Stimulated activated CD8-positive, alpha-beta memory T cell treated with anti-CD3 and anti-CD28 coated beads, Interleukin-12 subunit alpha, Interleukin-12 subunit beta, amount 100 ng/mL, for 4 hours (primary cell): ENCODE results near the gene ZBTB21.

Experiments
- DNase-seq: peaks from one replicate; pipeline ENCODE4 v3.0.0-alpha.2; 2020; ENCODE audit warnings: low read depth

The ZBTB21 gene

GRCh38 chr21:41992576-41992975, 17.6 kb downstream of the ZBTB21 start:
- DNase-seq = no peak

GRCh38 chr21:41991659-41992058, 18.5 kb downstream of the ZBTB21 start:
- no peak for DNase-seq

DNA sequence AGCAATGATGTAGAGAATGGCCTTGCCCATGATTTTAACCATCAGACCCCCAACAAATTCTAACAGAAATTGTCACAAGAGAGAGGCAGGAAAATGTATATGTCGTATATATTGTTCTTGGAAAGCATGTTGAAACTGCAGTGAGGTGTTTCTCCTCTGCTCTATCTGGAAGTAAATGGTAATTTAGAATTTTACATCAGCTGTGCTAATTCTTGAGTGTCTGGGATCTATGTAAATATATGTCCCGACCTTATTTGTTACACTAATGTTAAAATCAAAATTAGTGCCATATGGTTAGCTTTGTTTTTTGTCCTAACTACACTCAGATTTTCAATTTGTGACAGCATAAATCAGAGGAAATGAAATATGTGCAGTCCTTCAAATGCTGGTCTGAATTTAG, 20.5 kb downstream of the ZBTB21 start:
- DNase-seq = no peak

- no peak for DNase-seq
Observed at GRCh38 chr21:41987310-41987709, 22.9 kb downstream of the ZBTB21 start.

DNA sequence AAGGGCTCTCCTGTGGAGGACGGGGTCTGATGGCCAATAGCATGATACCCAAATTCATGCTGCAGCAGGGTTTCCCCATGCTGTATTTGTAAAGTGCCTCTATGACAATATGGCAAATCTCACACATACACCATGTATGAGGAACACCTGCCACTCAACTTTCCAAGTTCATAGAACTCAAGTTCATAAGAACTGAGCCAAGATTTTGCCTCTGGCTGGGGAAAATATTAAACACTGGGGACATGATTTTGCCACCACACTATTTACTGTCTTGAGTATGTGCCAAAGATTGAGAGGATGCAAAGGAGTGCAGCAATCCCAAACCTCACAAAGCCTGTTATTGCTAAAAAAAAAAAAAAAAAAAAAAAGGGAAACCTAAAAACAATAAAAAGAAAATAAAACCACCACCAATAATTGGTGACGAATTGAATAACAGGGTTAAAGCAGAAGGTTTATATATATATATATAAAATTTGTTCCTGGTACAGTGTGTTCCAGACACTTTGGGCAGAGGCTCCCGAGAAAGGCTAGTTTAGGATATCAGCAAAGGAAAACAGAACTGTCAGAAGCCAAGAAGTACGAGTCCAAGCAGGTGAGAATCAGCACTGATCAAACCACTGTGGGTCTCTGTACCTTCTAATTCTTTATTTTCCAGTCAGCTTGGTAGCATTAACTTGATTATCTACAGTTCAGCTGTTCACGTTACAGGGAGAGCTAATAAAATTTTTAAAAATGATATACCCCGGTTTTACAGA, 24.3 kb downstream of the ZBTB21 start:
- DNase-seq = no peak

DNA sequence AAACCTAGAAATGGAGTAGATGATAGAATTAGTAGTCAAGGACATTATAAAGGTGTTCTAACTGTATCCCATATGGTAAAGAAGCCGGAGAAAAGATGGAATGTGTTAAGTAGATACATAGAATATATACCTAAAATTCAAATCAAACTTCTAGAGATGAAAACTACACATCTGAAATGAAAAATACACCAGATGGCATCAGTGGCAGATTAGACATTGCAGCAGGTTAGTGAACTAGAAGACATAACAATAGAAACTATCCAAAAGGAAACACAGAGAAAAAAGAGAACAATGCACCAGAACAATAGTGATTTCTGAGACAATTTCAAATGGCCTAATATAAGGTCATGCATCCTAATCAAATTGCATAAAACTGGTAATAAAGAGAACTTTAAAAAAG, 26.9 kb downstream of the ZBTB21 start:
- no peak for DNase-seq

DNA sequence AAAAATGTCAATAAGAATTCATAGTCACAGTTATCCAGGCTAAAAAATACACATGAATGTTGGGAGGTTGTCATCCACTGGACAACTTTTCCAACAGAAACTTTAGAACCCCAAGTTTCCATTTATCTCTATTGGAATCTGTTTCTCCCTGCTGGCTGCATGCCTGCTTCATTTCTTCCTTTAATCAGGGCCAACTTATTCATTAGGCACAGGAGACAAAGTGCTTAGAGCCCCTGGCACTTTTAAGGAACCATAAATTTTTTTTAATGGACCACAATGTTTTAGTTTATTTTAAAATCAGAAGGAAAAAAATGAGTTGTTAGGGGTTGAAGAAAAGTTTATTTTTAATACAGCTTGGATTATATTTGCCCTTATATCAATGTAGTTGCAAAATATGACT, 29.6 kb downstream of the ZBTB21 start:
- DNase-seq = no peak

DNA sequence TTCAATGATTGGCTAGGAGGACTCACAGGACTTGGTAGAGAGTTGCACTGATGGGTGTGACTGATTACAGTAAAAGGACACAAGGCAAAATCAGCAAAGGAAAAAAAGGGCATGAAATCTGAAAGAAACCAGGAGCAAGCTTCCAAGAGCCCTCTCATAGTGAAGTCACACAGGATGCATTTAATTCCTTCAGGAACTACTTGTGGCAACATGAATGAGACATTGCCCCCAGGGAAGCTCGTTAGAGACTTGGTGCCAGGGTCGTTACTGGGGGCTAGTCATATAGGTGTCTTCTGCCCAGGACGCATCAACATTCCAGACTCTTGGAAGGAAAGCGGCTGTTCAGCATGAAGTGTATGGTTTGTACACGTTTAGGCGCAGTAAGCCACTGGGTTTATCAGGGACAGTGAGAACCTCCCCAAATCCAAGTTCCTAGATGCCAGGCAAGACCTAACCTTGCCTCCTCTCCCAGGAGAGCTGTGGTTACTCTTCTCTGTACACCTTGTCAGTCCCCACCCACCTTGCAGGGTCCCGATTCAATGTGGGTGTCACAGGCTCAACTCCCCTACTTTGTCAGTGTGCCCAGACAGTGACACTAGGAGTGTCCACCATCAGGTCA, 30.3 kb downstream of the ZBTB21 start:
- no peak for DNase-seq

DNA sequence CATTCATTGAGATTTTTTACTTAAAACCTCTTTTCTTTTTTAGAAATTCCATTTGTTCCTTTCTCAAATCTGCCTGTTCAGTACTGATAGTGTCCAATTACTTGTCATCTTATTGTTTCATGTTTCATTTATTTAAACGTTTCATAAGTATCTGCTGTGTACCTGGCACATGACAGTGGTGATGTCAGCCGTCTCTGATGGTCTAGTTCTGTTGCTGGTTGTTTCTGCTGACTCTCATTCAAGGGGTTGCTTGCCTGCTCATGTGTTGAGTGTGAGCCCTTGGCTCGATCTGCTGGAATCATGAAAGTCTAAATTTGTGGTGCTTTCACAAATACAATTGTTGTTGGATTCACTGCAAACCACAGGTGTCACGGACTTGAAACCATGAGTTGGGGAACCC, 30.8 kb downstream of the ZBTB21 start:
- DNase-seq = no peak

- DNase-seq = no peak
Observed at GRCh38 chr21:41977034-41977950, 32.9 kb downstream of the ZBTB21 start.

DNA sequence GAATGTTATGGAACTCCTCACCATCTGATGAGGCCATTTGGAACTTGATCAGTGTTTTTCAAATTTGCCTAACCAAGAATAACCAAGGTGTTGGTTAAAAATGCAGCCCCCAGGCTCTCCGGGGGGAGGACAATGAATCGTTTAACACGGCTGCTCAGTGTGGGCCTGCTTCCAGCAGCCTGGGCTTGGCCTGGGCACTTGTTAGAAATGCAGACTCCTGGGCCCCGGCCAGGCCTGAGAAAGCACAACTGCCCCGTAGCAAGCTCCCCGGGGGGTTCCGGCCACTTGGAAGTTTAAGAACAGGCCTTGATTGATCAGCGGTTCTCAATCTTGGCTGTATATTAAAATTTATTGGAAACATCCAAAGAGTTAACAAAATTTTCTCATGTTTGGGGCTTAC, 33.5 kb downstream of the ZBTB21 start:
- DNase-seq = no peak

DNA sequence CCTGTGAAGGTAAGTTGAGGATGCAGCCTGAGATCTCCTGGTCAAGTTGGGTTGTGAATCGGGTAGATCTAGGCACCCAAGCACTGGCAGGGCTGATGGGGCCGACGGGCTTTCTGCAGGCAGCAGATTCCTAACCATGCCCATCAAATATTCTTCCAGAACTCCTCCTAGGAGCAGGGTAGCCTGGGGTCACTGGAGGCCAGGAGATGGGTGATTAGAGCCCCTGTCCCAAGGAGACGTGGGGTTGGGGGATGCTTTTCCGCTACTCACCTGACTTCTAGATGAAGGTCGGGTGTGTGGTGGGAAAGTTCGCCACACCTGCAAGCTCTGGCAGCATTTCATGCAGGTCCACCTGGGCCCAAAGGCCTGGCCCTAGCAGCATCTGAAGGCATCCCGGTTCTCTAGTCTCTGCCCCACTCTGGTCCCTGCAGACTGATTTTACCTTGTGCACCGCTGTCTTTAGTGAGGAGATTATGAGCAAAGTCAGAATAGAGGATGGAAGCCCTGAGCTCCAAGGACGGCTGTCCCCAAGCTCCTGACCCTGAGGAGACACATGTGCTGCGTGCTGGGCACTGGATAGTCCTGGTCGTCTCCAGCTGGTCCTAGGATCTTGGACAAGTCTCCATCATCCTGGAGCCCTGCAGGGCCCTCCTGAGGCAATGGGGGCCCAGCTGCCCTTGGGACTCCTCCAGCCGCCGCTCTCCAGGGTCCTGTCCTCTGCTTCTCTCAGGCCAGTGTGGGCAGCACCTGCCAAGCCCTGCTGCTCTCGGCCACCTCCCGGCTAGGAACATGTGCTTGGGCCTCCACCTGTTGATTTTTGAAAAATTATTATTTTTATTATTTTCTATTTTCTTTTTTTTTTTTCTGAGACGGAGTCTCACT, 34.5 kb downstream of the ZBTB21 start:
- DNase-seq = no peak

DNA sequence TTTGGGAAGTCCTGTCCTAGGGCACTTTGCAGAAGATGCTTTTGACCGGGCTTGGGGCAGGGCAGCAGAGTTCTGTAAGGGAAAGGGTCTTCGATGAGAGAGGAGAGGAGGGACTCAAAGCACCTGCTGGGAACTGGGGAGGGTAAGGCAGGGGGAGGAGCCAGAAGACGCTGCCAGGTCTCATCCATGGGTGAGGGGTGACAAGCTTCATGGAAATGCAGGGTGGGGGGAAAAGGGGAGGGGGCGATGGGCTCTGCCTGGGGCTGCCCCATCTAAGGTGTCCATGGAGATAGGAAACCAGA, 35.5 kb downstream of the ZBTB21 start:
- no peak for DNase-seq

GRCh38 chr21:41973861-41974751, 36.1 kb downstream of the ZBTB21 start:
- no peak for DNase-seq

DNA sequence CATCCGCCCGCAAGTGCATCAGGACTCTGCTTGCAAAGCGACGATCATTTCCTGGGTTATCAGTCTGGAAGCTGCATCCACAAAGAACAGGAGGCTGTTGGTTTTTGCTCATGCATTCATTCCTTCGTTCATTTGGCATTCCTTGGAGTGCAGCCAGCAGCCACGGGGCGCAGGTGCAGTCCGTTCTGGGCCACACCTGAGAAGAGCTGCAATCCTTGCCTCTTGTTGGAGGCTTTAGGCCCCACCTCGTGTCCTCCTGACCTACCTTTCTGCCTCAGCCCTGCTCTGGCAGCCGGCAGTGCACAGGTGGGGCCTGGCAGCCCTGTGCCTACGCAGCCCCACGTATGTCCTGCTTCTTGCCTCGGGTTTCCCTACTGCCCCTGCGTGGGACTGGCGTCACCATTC, 36.7 kb downstream of the ZBTB21 start:
- DNase-seq = no peak

DNA sequence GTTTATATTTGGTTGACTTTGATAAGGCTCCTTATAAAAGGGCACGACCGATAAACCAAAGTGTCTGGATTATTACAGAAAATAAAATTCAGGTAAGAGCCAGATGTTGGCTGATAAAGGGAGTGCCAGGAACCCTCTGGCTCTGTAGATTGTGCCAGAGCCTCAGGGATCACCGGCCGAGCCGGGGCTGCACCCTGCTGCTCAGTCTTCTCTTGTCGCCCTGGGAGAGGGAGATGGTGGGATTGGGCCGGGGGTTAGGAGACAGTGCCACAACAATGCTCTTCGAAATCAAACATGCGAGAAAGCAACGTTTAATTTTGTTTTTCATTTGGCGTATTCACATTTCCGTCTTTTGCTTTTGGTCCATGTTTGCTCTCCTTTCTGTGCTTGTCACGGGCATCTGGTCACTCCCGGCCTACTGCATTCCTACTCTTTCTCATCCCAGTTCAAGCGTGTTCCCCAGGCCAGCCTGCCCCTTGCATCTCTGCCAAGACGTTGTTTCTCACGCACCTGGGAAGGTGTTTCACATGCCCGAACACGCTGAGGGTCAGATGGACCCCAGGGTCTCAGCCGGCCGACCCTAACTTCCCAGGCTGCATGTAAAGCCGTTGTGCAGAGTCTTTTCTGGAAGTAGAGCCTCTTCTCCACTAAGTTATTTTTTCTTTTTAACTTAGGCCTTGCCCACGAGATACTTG, 37.5 kb downstream of the ZBTB21 start:
- no peak for DNase-seq

- no peak for DNase-seq
Observed at GRCh38 chr21:41971891-41972290, 38.3 kb downstream of the ZBTB21 start.

DNA sequence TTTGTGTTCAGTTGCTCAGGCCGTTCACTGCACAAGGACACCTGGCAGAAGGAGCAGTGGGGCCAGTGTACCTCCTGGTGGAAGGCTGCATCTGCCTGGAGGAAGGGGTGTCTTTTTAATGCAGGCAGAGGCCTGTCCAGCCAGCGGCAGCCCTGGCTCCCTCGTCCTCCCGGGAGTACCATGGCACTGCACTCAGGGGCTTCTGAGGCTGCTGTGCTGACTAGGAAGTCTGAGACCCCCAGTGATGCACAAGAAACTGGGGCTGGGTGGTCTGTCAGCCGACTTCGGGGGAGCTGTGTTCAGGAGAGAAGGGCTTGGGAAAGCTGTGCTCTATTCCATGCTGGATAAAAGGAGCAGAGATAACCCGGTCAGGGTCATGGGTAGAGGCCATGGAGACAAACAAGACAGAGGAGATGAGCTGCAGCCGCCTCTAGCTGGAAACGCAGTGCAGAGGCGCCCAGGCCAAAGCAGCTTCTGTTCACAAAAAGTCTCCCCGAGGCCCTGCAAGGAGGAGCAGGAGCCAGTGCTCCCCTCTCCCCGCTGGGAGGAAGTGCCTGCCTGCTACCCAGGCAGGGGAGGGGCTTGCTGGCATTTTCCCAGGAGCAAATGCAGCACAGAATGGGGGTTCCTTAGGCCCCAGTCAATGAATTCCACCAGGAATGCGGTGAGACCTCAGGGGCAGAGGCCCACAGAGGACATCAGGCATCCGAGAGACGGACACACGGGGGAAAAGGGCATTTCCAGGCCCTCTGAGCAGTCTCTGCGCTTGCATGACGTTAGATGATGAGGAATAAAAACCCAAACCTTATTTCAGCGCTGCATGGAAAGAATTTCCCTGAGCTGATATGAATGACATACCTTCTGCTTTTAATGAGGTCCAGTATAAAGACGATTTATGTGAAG, 39.2 kb downstream of the ZBTB21 start:
- no peak for DNase-seq

DNA sequence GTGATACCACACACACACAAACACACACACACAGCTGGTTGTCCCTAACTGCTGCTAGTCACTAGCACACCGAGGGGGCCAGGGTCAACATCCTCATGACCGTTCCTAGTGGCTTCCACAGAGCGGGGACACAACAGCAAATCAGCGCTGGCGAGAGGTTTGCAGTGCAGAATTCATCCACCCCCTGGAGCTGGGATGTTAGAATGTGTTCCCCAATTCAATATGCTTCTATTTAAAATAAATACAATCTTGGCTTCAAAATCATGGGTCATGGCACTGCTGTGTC, 40.1 kb downstream of the ZBTB21 start:
- DNase-seq = no peak

DNA sequence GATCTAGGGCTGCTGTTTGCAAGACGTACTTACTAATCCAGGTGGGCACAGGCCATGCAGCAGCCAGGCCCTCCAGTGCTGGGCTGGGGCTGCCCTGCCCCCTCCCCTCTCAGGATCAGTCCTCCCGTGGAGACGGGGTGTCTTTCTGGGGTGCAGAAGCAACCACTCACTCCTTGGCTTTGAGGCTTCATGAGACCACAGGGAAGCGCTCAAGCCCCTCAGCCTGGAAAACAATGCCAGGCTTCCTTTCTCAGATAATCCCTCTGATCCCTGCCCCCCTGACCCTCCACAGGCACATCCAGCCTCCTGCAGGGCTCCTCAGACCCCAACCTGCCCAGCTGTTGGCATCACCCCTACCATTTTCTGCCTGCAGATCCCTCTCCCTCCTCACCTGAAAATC, 42.5 kb downstream of the ZBTB21 start:
- DNase-seq = no peak
